Activated CD8-positive, alpha-beta memory T cell treated with anti-CD3 and anti-CD28 coated beads, Interleukin-2, amount 50 U/mL, for 1 hour (primary cell): ENCODE results near the gene DDX54.

Experiments
- DNase-seq: peaks from one replicate; pipeline ENCODE4 v3.0.0-alpha.2; 2020; ENCODE audit errors: extremely low read depth

The DDX54 gene

DNA sequence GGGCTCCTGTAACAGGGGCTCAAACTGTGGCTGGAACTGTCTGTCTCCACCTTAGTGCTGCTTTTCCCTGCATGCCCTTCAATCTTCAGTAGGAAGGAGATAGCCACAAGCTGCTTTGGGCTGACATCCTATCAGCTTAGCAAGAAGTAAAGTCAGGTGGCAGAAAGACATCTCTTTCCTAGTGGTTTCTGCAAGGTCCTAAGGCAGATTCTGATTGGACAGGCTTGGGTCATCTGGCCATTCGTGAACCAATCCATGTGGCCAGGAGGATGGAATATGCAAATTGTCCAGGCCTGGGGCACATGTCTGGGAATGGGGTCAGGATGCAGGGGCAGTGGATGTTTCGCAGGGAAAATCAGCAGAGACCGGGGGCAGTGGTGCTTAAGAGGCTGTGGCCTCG is 5.5 kb upstream of the DDX54 start:
- DNase-seq, result no peak

DNA sequence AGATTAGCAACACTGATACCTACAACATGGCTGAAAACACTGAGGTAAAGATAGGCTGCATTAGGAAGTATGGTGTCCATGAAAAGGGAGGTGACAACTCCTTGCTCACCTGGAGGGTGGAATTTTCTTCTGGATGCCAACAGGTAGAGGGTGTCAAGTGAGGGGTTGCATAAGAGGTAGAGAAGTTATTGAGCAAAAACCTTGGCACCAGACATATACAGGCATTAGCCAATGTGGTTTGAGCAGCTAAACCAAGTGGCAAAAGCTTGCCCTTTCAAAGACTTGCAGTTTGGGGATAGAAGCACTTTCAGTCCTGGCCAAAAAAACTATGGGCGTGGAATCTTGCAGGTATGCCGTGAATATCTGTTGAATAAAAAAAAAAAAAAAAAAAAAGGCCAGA is 4.1 kb upstream of the DDX54 start:
- no peak for DNase-seq

DNA sequence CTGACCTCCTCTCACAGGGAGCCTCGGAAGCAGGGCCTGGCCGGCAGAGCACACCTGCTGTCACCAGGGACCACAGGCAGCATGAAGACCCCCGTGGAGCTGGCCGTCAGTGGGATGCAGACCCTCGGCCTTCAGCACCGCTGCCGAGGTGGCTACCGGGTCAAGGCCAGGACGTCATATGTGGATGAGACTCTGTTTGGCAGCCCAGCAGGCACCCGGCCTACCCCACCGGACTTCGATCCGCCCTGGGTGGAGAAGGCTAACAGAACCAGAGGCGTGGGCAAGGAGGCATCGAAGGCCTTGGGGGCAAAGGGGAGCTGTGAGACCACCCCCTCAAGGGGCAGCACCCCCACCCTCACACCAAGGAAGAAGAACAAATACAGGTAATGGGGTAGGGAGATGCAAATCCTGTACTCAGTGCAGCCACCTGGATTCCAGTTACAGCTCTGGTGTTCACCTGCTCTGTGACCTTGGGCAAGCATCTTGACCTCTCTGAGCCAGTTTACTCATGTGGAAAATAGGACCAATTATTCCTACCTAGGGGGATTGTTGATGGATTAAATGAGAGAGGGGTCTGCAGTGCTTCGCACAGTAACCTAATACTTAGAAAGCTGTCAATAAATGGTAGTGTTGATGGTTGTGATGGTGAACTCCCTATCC is 1.5 kb upstream of the DDX54 start:
- DNase-seq, result no peak

DNA sequence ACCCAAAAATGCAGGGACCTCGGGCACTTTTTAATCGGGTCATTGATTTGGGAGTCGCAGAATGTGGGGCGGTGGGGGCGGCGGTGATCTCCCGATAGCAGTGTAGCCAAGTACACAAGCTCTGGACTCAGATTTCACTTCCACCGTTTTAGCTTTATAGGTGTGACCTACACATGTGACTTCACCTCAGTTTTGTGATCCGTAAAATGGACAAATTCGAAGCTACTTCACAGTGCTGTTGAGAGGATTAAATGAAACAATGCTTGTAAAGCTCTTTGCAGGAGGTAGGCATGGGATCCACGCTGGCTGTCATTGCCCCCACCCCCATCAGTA is 721 bp upstream of the DDX54 start:
- DNase-seq, result no peak

DNA sequence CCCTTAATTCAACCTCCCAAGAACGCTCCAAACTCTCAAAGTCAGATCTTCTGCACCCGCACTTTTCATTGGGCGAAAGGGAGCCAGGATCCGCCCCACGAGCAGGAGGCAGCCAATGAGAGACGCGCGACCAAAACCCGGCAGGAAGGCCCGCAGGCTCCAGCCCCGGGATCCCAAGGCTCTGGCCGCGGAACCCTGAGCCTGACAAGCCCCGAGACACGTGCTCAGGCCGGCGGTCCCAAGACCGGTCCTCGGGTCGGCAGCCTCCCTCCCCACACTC is 438 bp downstream of the DDX54 start:
- DNase-seq, result peak; percentile 60

DNA sequence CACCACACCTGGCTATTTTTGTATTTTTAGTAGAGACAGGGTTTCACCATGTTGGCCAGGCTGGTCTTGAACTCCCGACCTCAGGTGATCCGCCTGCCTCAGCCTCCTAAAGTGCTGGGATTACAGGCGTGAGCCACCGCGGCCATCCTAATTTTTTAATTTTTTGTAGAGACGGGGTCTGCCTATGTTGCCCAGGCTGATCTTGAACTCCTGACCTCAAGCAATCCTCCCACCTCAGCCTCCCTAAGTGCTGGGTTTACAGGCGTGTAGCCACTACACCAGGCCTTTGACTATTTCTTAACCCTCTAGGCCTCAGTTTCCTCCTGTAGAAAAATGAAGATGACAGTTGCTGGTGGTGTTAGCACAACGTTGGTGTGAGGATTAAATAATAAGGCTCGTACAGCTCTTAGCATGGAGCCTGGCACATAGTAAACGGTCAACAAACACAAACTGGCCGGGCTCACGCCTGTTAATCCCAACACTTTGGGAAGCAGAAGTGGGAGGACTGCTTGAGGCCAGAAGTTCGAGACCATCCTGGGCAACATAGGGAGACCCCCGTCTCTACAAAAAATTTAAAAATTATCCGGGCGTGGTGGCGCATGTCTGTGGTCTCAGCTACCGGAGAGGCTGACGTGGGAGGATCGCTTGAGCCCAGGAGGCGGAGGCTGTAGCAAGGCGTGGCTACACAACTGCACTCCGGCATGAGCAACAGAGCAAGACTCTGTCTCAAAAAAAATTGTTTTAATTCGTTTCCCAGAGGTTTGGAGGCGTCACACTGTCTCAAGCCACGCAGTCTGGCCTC is 979 bp downstream of the DDX54 start:
- DNase-seq, result no peak

DNA sequence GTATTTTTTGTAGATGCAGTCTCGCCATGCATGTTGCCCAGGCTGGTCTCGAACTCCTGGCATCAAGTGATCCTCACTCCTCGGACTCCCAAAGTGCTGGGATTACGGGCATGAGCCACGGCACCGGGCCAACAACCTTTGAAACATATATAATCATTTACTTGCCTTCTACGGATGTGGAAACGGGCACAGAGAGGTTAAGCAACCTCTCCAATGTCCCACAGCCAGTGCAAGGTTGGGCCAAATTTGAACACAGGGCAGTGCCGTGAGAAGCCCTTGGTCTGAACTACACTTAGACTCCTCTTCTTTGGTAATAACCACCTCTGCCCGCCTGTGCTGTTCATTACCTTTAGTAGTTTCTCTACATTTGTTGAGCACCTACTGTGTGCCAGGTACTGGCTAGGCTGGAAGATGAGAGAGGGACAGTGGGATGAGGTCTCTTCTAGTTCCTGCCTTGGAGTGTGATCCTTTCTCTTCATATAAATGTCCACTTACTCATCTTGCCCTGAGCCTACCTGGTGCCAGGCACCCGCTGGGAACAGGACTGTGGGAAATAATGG is 2.2 kb downstream of the DDX54 start:
- no peak for DNase-seq

DNA sequence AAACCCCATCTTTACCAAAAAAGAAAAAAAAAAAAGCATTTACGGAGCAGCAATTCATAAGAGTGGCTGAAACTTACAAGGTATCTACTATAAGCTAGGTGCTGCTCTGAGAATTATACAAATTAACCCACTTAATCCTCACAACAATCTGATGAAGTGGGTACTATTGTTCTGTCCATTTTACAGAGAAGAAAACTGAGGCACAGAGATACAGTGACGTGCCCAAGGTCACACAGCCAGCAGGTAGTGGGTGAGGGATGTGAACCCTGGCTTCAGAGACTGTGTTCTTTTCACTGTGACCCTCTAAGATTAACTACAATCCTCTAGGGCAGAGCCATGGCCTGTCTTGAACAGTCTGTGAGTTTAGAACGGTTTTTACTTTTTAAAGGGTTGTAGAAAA is 3.3 kb downstream of the DDX54 start:
- no peak for DNase-seq

GRCh38 chr12:113180333-113180732 is 4.9 kb downstream of the DDX54 start:
- DNase-seq, result no peak

DNA sequence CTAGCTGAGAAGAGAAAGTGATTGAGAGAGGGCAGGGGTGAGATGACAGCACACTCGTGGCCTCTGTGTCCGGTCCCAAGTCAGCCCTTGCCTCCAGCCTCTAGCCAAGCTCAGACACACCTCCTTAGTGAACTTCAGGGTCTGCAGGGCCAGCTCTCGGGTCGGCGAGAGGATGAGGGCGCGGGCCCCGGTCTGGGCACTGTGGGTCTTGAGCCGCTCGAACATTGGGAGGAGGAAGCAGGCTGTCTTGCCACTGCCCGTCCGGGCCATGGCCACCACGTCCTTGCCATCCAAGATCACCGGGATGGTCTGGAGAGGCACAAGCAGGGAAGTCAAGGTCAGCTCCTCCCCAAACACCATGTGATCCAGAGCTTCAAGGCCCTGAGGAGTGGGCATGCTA is 6.3 kb downstream of the DDX54 start:
- DNase-seq, result no peak

GRCh38 chr12:113174461-113175384 is 10.6 kb downstream of the DDX54 start:
- DNase-seq, result no peak

GRCh38 chr12:113173081-113173698 is 12.1 kb downstream of the DDX54 start:
- DNase-seq, result no peak

GRCh38 chr12:113172185-113172584 is 13.1 kb downstream of the DDX54 start:
- DNase-seq, result no peak

DNA sequence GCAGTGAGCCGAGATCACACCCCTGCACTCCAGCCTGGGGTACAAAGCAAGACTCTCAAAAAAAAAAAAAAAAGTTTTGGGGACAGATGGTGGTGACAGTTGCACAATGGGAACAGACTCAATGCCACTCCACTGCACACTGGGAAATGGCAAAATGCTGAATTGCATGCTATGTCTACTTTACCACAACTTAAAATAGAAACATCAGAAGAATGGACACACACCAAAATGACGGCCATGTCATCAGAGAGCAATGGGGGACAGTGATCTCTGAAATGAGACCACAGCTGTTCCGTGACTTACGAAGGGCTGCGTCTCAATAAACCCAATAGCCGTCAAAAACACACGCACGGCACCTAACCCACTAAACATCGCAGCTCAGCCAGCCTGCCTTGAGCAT is 13.7 kb downstream of the DDX54 start:
- DNase-seq, result no peak

DNA sequence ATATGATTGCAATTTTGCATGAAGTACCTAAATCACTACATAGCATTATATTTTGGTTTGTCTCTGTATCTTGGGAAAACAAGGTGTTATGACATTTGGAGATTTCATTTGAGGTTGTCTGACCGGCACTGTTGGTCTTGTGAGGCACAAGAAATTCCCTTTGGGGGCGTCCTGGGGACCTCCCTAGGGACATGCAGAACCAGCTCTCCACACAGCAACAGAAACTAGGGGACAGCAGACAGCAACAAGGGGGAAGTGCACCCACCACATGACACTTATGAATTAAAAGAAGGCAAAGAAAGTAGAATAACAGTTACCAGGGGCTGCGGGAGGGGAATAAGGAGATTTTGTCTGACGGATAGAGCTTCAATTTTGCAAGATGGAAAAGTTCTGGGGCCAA is 14.4 kb downstream of the DDX54 start:
- no peak for DNase-seq

DNA sequence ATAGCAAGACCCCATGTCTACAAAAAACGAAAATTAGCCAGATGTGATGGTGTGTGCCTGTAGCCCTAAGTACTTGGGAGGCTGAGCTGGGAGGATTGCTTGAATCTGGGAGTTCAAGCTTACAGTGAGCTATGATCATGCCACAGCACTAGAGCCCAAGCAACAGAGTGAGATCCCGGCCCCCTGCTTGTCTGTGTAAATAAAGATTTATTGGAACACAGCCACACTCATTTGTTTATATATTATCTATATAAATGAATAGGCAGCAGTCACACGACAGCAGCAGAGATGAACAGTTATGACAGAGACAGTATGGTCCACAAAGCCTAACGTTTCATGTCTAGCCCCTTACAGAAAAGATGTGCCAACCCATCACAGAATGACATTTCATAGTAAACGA is 14.8 kb downstream of the DDX54 start:
- no peak for DNase-seq

DNA sequence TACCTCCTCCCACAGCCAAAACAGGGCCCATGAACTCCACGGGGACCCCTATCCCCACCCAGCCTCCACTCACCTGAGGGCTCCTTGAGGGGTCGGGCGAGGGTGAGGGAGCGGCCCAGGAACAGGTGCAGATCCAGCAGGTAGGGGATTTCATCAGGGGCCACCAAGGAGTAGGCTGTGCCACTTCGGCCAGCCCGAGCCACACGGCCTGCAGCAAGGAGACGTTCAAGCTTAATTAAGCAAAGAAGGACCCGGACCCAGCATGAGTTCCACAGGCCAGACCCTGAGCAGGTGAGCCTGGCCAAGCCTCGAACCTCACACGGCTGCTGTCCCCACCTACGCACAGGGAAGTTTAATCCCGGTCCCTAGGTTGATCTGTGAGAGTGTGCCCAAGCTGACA is 15.6 kb downstream of the DDX54 start:
- no peak for DNase-seq

DNA sequence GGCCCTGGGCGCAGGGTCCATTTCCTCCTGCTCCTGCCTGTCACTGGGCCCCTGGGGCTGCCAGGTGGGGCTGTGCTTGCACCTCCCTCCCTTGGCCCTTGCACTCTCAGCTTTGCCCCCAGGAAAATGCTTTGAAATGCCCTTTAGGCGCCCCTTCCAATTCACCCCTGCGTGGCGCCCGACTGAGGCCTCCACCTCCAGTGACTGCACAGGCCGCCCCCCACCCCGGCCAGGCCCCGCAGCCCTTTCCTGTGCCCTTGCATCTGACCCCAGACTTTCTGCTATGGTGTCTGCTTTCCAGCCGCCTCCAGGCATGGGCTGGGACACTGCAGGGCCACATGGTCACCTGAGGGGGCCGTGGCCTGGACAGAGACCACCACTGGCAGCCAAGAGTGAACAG is 17.4 kb downstream of the DDX54 start:
- no peak for DNase-seq

- DNase-seq, result no peak
Measured at GRCh38 chr12:113165521-113166450, 19.5 kb downstream of the DDX54 start.

DNA sequence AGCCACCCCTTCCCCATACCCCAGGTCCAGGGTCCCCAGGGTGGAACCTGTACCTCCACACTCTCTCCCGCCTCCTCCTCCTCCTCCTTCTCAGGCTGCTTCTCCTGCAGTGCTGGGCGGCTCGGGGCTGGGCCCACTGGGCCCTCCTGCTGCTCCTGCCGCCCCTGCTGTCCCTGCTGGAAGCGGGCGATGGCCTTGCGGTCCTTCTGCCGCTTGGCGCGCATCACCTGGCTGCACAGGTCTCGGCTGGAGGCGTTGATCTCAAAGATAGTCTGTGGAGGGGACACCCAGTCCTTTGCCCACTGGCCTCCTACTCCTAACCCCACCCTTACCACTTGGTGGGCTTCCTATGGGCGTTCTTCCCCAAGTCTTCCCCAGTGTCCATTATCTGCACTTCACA is 21.3 kb downstream of the DDX54 start:
- DNase-seq, result no peak

- DNase-seq, result no peak
Measured at GRCh38 chr12:113163030-113163360, 22.3 kb downstream of the DDX54 start.
